Activated T-helper 1 cell treated with anti-CD3 and anti-CD28 coated beads, Interleukin-12 subunit alpha, Interleukin-12 subunit beta, Interleukin-2, Interleukin-4 antibody, amounts not matched to agents 30 ng/mL and 10 ng/mL and 1 ng/mL, durations not matched to agents 14 hours and 24 hours and 36 hours (primary cell): ENCODE data around the gene SPSB2. TPM values are rescaled to one million over a fixed set of nuclear protein-coding genes. Genes with fewer than 3 reads are reported as not detected.
"Not testable (repeated sequence)": the region's sequence is repeated elsewhere in the genome, so short reads cannot be mapped to it uniquely, and the experiment has no call there.

Source experiments
- DNase-seq: peaks from one replicate; pipeline ENCODE4 v3.0.0; 2021; ENCODE audit warnings: low spot score
- H3K27ac Mint-ChIP-seq: one replicate; pipeline ENCODE4 v1.8.0; 2021; ENCODE audit warnings: mild to moderate bottlenecking, mixed read lengths
- H3K27me3 Mint-ChIP-seq: one replicate; pipeline ENCODE4 v1.8.0; 2022; ENCODE audit warnings: mild to moderate bottlenecking, moderate library complexity, mixed read lengths; ENCODE audit not compliant: insufficient read depth
- H3K36me3 Mint-ChIP-seq: one replicate; pipeline ENCODE4 v1.8.0; 2021; ENCODE audit warnings: low read depth, mixed read lengths
- H3K4me1 Mint-ChIP-seq: one replicate; pipeline ENCODE4 v1.8.0; 2021; ENCODE audit warnings: low read depth, mixed read lengths
- H3K4me3 Mint-ChIP-seq: one replicate; pipeline ENCODE4 v1.8.0; 2021; ENCODE audit warnings: mild to moderate bottlenecking, moderate library complexity, mixed read lengths
- H3K9me3 Mint-ChIP-seq: one replicate; pipeline ENCODE4 v1.8.0; 2021; ENCODE audit warnings: mixed read lengths
- intact Hi-C: fragments of 100-400 bp; cut with micrococcal nuclease; formaldehyde crosslinking; loops from one replicate; pipeline ENCODE4 v1.15.1; 2024
- total RNA-seq: library from RNA; stranded (reverse); gene quantifications from 2 replicates; pipeline ENCODE4 v1.2.3, GENCODE V29; 2022

The SPSB2 gene
- total RNA-seq, 1 donor from 2014 or later, result 3.4 TPM

DNA sequence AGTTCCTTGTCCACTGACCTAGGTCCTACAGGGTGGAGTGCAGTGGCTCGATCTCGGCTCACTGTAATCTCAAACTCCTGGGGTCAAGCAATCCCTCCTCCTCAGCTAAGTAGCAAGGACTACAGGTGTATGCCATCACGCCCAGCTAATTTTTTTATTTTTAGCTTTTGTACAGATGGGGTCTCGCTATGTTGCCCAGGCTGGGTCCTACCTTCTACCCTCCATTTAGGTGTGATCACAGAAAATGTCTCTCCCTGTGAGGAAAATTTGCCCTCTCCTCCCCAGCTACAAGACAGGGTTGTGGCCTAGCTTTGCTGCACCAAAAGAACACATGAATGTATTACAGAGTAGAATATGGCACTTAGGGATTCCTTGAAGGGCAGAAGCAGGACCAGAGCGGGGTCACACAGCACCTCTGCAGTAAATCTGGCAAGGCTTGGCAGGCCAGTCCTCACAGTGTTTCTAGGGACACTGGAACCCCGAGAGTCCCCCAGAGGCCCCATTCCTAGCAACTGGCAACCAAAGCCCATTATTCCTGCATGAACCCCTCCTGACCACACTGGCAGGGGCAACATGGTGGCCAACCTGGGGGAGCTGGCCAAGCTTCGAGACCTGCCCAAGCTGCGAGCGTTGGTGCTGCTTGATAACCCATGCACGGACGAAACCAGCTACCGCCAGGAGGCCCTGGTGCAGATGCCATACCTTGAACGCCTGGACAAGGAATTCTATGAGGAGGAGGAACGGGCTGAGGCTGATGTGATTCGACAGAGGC lies 39.2 kb upstream of the SPSB2 start:
- no peaks in the 10 kb centered on the region for H3K27me3 Mint-ChIP-seq
- H3K27ac Mint-ChIP-seq, result peak overlapping the region; percentile 76
- intact Hi-C loops, result no loop called here
- no peak for DNase-seq
- peaks cover 14% of the 10 kb centered on the region for H3K36me3 Mint-ChIP-seq
- no peaks in the 10 kb centered on the region for H3K9me3 Mint-ChIP-seq
- peak overlapping the region; percentile 59 for H3K4me3 Mint-ChIP-seq
- peaks cover 43% of the 10 kb centered on the region for H3K4me1 Mint-ChIP-seq

DNA sequence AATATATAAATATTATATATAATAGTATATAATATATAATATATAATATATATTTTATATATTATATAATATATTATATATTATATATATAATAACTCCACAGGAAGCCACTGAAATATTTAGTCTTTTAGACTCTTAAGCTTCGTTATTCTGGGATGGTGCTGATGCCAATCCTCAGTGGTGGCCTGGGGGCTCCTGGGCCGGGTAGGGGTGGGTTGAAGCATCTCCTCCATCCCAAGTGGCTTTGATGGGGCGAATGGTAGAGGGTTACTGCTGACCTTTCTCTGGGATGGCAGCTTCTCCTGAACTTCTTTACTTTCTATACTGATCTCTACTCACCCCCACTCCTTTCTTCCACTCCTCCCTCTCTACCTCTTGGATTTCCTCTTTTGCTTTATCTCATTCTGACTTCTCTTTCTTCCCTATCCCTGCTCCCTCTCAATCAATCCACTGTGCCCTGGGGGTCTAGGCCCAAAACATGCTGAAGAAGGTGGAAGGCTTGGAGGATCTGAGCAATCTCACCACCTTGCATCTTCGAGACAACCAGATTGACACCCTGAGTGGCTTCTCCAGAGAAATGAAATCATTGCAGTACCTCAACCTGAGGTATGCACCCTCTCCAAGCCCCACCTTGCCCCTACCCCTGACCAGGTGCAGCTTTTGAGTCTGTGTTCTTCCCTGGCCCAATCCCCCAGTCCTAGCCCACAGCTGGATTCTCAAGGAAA lies 36.5 kb upstream of the SPSB2 start:
- no peaks in the 10 kb centered on the region for H3K27me3 Mint-ChIP-seq
- no peak for DNase-seq
- intact Hi-C loops, result no loop called here
- H3K36me3 Mint-ChIP-seq, result no peaks in the 10 kb centered on the region
- H3K4me1 Mint-ChIP-seq, result peaks cover 17% of the 10 kb centered on the region
- H3K9me3 Mint-ChIP-seq, result no peaks in the 10 kb centered on the region
- no peak overlapping the region for H3K4me3 Mint-ChIP-seq
- H3K27ac Mint-ChIP-seq, result no peak overlapping the region

DNA sequence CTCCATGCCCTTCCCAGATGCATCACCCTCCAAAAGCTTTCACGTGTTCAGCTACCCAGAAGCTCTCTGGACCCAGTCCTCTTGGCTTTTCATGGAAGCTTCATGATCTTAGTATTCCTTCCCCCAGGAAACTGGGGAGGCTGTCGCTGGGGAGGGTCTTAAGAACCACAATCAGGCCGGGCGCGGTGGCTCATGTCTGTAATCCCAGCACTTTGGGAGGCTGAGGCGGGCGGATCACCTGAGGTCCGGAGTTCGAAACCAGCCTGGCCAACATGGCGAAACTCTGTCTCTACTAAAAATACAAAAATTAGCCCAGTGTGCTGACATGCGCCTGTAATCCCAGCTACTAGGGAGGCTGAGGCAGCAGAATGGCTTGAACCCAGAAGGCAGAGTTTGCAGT lies 35.0 kb upstream of the SPSB2 start:
- H3K36me3 Mint-ChIP-seq, DNase-seq, H3K27me3 Mint-ChIP-seq, H3K27ac Mint-ChIP-seq, H3K9me3 Mint-ChIP-seq, H3K4me3 Mint-ChIP-seq, intact Hi-C loops, H3K4me1 Mint-ChIP-seq: not testable (repeated sequence)

DNA sequence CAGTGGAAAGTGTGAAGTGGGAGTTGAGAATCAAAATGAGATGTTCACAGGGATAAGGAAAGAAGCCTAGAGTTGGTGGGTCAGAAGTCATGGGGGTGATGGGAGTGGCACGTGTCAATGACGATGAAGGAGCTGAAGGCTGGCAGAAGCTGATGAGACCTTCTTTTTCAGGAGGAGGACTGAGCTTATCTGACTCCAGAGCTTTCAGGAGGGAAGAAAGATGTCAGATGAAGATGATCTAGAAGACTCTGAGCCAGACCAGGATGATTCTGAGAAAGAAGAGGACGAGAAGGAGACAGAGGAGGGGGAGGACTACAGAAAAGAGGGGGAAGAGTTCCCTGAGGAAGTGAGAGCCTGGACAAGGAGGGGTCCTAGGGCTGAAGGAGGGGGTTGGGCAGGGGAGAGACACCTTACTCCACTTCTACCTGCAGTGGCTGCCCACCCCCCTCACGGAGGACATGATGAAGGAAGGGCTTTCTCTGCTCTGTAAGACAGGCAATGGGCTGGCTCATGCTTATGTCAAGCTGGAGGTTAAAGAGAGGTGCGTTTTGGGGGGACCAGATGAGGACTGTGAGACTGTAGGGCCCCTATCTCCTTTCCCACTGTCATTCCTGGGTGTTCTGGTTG lies 32.4 kb upstream of the SPSB2 start:
- H3K4me1 Mint-ChIP-seq, result no peaks in the 10 kb centered on the region
- DNase-seq, result no peak
- intact Hi-C loops, result loop anchor here (2.0 kb wide), 1 partner anchor 217 kb away; the partner anchor contains the start of gene ZNF384
- no peaks in the 10 kb centered on the region for H3K9me3 Mint-ChIP-seq
- H3K4me3 Mint-ChIP-seq, result no peak overlapping the region
- no peaks in the 10 kb centered on the region for H3K27me3 Mint-ChIP-seq
- H3K27ac Mint-ChIP-seq, result no peak overlapping the region
- H3K36me3 Mint-ChIP-seq, result no peaks in the 10 kb centered on the region

DNA sequence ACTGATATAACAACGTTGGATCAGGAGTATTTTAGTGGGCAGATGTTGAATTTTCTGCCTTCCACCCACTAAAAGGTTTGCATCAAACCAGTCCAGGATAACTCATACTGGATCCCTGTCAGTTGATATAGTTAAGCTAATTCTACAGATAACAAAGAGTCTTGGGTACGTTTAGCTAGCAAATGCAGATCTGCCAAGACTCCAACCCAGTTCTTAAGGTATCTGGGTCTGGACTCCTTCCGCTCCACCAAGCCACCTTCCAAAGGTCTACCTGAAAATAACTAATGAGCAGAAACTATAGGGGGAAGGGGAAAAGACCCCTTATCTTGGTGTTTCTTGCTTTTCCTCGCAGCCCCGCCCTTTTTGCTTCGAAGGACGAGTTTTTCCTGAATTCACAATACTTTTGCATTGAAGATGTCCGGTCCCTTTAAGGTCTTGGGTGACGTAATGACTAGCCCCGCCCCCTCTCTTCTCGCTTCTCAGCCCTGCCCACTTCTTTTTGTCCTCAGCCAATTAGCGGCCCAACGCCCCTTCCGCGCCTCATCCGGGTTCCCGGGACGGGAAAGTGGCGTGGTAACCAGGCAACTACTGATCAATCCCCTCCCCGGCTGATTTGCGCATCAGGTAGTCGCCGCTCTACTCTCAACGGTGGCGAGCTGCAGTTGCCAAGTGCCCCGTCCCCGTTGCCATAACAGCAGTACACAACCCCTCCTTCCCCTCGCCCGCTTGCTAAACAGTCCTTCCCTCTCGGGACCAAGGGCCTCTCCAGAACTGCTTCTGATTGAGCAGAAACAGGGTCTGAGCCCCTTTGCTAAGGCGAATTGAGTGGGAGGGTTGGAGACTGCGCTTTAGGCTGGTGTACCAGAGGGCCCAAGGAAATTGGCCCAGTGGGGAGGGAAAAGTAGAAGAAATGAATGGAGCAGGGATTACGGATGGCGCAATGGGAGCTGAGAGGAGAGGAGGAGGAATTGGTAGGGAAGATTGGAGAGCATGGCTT lies 31.5 kb upstream of the SPSB2 start, which contains the start of gene LRRC23:
Gene LRRC23, plus strand, starts transcription at position 543 of the 997 bp plus-strand sequence. CDS start 812 bp downstream, outside the sequence.
- DNase-seq, result peak; percentile 97
- Mint-ChIP-seq H3K4me3 (no peak within 1 kb of the TSS), H3K4me1 (peaks cover 8% of the 10 kb centered on the region), H3K27me3 (no peaks in the 10 kb centered on the region), H3K36me3 (no peaks in the 10 kb centered on the region), H3K27ac (no peak within 1 kb of the TSS), H3K9me3 (no peaks in the 10 kb centered on the region)
- intact Hi-C loops, result loop anchor here (1.0 to 2.0 kb wide), 7 partner anchors 10 to 216 kb away; partner anchors contain the start of genes ENO2, LPCAT3, SPSB2 and USP5

DNA sequence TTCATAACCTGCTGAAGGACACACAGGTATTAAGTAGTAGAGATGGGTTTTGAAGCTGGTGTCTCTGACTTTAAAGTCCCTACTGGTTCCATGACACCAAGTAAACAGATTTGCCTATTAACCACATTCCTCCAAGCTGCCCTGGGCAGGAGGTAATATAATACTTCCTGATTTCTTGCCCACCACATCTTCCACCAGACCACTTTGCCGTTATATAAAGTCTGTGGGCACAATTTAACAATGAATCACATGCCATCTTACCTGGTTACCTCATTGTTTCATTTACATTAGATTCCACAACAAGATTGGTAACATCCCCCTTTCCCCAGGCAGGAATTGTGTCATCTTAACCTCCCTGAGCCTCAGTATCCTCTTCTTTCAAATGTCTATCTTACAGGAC lies 30.6 kb upstream of the SPSB2 start:
- no peak overlapping the region for H3K27ac Mint-ChIP-seq
- H3K27me3 Mint-ChIP-seq, result no peaks in the 10 kb centered on the region
- H3K36me3 Mint-ChIP-seq, result no peaks in the 10 kb centered on the region
- H3K4me3 Mint-ChIP-seq, result no peak overlapping the region
- no peaks in the 10 kb centered on the region for H3K9me3 Mint-ChIP-seq
- DNase-seq, result no peak
- intact Hi-C loops, result loop anchor here (1.0 to 2.0 kb wide), 7 partner anchors 11 to 215 kb away; partner anchors contain the start of genes ENO2, LPCAT3, SPSB2 and USP5
- peaks cover 11% of the 10 kb centered on the region for H3K4me1 Mint-ChIP-seq

DNA sequence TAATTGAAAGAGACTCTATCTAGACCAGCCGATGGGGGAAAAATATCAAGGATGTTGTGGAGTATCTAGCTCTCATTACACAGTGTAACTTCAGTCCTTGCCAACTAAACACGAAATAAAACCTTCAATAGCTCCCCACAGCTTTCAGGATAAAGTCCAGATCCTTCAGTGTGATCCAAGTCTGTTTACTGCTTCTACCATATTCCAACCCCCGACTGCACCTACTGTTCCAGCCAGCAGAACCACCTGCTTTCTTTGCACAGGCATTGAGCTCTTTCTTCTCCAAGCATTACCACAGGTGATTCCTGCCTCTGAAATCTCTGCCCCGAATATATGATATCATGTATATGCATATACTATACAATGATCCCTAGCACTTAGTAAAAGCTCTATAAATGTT lies 29.3 kb upstream of the SPSB2 start:
- H3K27me3 Mint-ChIP-seq, result no peaks in the 10 kb centered on the region
- H3K9me3 Mint-ChIP-seq, result no peaks in the 10 kb centered on the region
- H3K36me3 Mint-ChIP-seq, result peaks cover 1% of the 10 kb centered on the region
- no peak overlapping the region for H3K4me3 Mint-ChIP-seq
- H3K27ac Mint-ChIP-seq, result no peak overlapping the region
- intact Hi-C loops, result no loop called here
- peaks cover 11% of the 10 kb centered on the region for H3K4me1 Mint-ChIP-seq
- DNase-seq, result no peak

DNA sequence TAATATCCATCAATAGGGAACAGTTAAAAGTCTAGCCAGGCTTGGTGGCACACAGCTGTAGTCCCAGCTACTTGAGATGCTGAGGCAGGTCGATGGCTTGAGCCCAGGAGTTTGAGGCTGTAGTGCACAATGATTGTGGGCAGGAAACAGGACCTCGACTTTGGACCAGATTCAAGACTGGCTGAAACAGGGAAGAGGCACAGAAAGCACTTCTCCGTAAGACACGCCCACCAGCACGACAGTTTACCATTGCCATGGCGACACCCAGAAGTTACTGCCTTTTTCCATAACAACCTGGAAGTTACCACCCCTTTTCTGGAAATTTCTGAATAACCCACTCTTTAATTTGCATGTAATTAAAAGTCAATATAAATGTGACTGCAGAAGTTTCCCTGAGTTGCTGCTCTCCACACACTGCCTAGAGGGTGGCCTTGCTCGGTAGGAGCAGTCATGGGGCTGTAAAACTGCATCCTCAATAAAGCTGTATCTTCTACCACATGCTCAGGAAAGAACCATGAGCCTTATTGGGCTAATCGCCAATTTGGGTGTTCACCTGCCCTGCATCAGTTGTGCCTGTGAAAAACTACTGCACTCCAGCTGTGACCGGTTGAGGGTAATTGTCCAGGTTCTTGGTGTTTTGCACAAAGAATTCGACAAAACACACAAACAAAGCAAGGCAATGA lies 26.9 kb upstream of the SPSB2 start:
- DNase-seq, result no peak
- Mint-ChIP-seq H3K9me3 (no peaks in the 10 kb centered on the region), H3K27me3 (no peaks in the 10 kb centered on the region), H3K36me3 (peaks cover 1% of the 10 kb centered on the region), H3K4me1 (peaks cover 11% of the 10 kb centered on the region), H3K27ac (peak overlapping the region; percentile 16), H3K4me3 (no peak overlapping the region)
- intact Hi-C loops, result loop anchor here (1.0 kb wide), 1 partner anchor 9 kb away; no protein-coding TSS in a partner anchor

DNA sequence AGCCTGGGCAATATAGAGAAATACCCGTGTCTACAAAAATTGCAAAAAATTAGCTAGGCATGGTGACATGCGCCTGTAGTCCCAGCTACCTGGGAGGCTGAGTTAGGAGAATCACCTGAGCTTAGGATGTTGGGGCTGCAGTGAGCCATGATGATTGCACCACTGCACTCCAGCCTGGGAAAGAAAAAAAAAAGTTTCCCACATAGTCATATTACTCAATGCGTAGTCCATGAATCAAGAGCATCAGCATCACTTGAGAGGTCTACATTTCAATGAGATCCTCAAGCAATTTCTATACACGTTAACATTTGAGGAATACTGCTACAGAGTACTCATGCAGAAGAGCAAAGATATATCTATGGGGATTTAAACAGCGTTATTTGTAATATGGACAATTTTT lies 26.3 kb upstream of the SPSB2 start:
- Mint-ChIP-seq H3K36me3 (peaks cover 1% of the 10 kb centered on the region), H3K27me3 (no peaks in the 10 kb centered on the region), H3K27ac (no peak overlapping the region), H3K9me3 (no peaks in the 10 kb centered on the region), H3K4me3 (no peak overlapping the region), H3K4me1 (peaks cover 11% of the 10 kb centered on the region)
- no peak for DNase-seq
- intact Hi-C loops, result no loop called here

DNA sequence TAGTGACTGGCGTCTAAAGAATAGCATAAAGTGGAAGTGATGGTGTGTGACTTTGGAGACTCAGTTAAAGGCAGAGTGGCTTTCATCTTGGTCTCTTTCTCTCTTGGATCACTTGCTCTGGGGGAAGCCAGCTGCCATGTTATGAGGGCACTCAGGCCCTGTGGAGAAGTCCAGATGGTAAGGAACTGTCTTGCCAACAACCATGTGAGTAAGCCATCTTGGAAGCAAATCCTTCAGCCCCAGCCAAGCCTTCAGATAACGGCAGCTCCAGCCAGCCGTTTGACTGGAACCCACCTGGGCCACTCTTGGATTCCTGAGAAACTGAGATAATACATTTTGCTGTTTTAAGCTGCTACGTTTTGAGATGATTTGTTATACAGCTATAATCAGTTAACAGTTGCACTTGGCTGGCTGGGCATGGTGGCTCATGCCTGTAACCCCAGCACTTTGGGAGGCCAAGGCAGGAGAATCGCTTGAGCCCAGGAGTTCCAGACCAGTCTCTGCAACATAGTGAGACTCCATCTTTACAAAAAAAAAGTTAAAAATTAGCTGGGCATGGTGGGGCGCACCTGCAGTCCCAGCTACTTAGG lies 23.8 kb upstream of the SPSB2 start:
- Mint-ChIP-seq H3K4me1 (peaks cover 16% of the 10 kb centered on the region), H3K9me3 (no peaks in the 10 kb centered on the region), H3K36me3 (peaks cover 1% of the 10 kb centered on the region), H3K27ac (no peak overlapping the region), H3K27me3 (no peaks in the 10 kb centered on the region), H3K4me3 (no peak overlapping the region)
- intact Hi-C loops, result no loop called here
- no peak for DNase-seq

DNA sequence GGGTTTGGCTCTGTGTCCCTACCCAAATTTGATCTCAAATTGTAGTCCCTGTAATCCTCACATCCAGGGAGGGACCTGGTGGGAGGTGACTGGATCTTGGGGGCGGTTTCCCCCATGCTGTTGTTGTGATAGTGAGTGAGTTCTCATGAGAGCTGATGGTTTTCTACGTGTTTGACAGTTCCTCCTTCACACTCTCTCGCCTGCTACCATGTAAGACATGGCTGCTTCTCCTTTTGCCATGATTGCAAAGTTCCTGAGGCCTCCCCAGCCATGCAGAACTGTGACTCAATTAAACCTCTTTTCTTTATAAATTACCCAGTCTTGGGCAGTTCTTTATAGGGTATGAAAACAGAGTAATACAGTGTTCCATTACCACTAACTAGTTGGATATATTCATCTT lies 21.2 kb upstream of the SPSB2 start:
- Mint-ChIP-seq H3K4me1 (peaks cover 20% of the 10 kb centered on the region), H3K4me3 (no peak overlapping the region), H3K27me3 (no peaks in the 10 kb centered on the region), H3K27ac (no peak overlapping the region), H3K9me3 (no peaks in the 10 kb centered on the region), H3K36me3 (peaks cover 1% of the 10 kb centered on the region)
- DNase-seq, result no peak
- intact Hi-C loops, result loop anchor here (5.0 kb wide), 1 partner anchor 402 kb away; the partner anchor contains the start of genes MRPL51 and NCAPD2
